ENCODE measurements around the gene TFG. TPM values are rescaled to one million over a fixed set of nuclear protein-coding genes. Genes with fewer than 3 reads are reported as not detected.
"Not testable (repeated sequence)": the region's sequence is repeated elsewhere in the genome, so short reads cannot be mapped to it uniquely, and the experiment has no call there.

The TFG gene
- total RNA-seq (2012; rRNA removed) = 87.7 and 114 TPM in 2 replicates

- no peaks in the 10 kb centered on the region for H3K9me3 ChIP-seq (replicated peaks; ENCODE audit: low read length)
- no peaks in the 10 kb centered on the region for H3K27me3 ChIP-seq (ENCODE audit: control insufficient read depth, insufficient read depth, low read length)
- peaks cover 27% of the 10 kb centered on the region for H3K4me1 ChIP-seq (ENCODE audit: control insufficient read depth, insufficient read depth, low read length)
- H3K4me3 ChIP-seq (ENCODE audit: low read length) = peak within 1 kb of the TSS; percentile 80
- H3K4me2 ChIP-seq (ENCODE audit: low read length) = peak within 1 kb of the TSS; percentile 89
- H3K36me3 ChIP-seq (ENCODE audit: insufficient read depth, low read length) = peaks cover 17% of the 10 kb centered on the region
- H3K9ac ChIP-seq (ENCODE audit: low read depth, low read length) = peak within 1 kb of the TSS; percentile 89
These were observed at the start of gene TFG for GRCh38 chr3:100708989-100709841. TFG (plus strand) TSS chr3:100709494; CDS start chr3:100713686, 4,192 bp downstream.

DNA sequence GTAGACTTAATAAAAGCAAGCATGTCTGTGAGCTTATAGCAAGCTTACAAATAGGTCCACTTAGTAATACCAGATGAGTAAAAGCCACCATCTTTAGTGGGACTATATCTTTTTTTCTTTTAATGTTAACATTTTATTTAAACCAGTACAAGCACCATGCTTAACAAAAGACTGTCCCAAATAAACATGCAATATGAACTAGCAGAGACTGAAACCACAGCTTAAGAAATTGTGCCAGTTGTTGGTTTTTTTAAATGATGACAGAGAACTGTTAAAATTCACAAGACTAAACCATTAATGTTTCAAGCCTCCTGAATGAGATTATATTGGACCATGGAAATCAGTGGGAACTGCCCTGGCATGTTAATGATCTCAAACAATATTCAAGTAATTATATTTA lies 48.0 kb upstream of the TFG start:
- peaks cover 10% of the 10 kb centered on the region for H3K27me3 ChIP-seq (ENCODE audit: control insufficient read depth, insufficient read depth, low read length)
- H3K36me3 ChIP-seq (ENCODE audit: insufficient read depth, low read length); H3K4me1 ChIP-seq (ENCODE audit: control insufficient read depth, insufficient read depth, low read length); H3K9me3 ChIP-seq (replicated peaks; ENCODE audit: low read length); H3K9ac ChIP-seq (ENCODE audit: low read depth, low read length); H3K4me2 ChIP-seq (ENCODE audit: low read length); H3K4me3 ChIP-seq (ENCODE audit: low read length): not testable (repeated sequence)

DNA sequence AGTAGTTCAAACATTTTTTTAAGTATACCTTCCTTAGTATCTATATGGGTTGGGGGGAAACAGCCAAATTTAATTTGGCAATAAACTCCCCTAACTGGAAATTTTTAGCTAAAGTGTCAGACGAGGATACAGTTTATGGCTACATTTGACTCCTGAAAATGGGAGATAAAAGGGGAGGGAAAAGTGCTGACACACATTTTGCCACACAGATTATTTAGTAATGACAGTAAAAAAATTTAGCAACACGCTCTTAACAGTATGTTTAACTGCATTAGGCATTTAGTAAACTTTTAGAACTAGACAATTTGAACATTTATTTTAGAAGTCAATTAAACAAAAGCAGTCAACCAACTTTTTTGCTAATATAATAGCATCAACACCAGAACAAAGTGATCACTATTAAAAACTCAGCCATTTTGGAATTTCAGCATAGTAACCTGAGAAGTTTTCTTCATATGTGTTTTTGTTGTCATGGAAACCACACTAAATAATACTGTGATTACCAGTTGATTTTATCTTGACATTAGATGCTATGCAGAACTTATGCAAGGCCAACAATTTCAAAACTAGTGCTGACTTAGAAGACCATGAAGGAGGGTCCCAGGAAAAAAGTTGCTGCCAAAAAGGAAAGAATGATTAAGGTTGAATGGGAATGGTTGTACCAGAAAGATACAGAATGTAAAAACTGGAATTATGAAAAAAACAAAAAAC lies 47.0 kb upstream of the TFG start:
- Histone ChIP-seq H3K27me3 (ENCODE audit: control insufficient read depth, insufficient read depth, low read length) (peaks cover 10% of the 10 kb centered on the region), H3K9ac (ENCODE audit: low read depth, low read length) (no peak overlapping the region)

DNA sequence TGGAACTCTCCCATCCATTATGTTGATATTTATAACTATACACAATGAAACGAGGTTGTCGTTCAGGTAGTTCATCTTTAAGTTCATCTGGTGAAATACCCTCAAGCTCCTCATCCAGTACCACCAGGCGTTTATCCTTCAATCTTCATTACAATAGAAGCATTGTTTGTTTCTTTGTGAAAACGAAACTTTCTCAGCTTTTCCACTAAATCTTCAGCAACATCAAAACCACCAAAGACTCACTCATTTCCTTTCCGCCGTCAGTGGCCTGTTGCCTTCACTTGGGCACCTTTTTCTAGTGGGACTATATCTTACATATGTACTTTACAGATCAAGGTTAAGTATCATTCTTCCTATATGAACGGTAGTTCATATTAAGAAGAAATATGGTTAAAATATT lies 44.1 kb upstream of the TFG start:
- Histone ChIP-seq H3K4me1 (ENCODE audit: control insufficient read depth, insufficient read depth, low read length) (no peaks in the 10 kb centered on the region), H3K9ac (ENCODE audit: low read depth, low read length) (no peak overlapping the region), H3K27me3 (ENCODE audit: control insufficient read depth, insufficient read depth, low read length) (peaks cover 15% of the 10 kb centered on the region), H3K9me3 (replicated peaks; ENCODE audit: low read length) (no peaks in the 10 kb centered on the region), H3K36me3 (ENCODE audit: insufficient read depth, low read length) (no peaks in the 10 kb centered on the region), H3K4me2 (ENCODE audit: low read length) (no peak overlapping the region), H3K4me3 (ENCODE audit: low read length) (no peak overlapping the region)

More for the DNA sequence above, 47.0 kb upstream of the TFG start:
- Histone ChIP-seq H3K9me3 (replicated peaks; ENCODE audit: low read length) (no peaks in the 10 kb centered on the region), H3K4me3 (ENCODE audit: low read length) (no peak overlapping the region), H3K4me2 (ENCODE audit: low read length) (no peak overlapping the region), H3K36me3 (ENCODE audit: insufficient read depth, low read length) (no peaks in the 10 kb centered on the region), H3K4me1 (ENCODE audit: control insufficient read depth, insufficient read depth, low read length) (no peaks in the 10 kb centered on the region)

DNA sequence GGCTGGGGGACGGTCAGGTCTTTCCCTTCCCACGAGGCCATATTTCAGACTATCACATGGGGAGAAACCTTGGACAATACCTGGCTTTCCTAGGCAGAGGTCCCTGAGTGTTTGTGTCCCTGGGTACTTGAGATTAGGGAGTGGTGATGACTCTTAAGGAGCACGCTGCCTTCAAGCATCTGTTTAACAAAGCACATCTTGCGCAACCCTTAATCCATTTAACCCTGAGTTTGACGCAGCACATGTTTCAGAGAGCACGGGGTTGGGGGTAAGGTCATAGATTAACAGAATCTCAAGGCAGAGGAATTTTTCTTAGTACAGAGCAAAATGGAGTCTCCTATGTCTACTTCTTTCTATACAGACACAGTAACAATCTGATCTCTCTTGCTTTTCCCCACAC lies 42.6 kb upstream of the TFG start:
- H3K4me3 ChIP-seq (ENCODE audit: low read length) = not testable (repeated sequence)

DNA sequence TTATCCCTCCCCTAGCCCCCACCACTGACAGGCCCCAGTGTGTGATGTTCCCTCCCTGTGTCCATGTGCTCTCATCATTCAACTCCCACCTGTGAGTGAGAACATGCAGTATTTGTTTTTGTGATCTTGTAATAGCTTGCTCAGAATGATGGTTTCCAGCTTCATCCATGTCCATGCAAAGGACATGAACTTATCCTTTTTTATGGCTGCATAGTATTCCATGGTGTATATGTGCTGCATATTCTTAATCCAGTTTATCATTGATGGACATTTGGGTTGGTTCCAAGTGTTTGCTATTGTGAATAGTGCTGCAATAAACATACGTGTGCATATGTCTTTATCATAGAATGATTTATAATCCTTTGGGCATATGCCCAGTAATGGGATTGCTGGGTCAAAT lies 42.0 kb upstream of the TFG start:
- not testable (repeated sequence) for H3K4me2 ChIP-seq (ENCODE audit: low read length); H3K36me3 ChIP-seq (ENCODE audit: insufficient read depth, low read length); H3K9me3 ChIP-seq (replicated peaks; ENCODE audit: low read length); H3K9ac ChIP-seq (ENCODE audit: low read depth, low read length); H3K4me1 ChIP-seq (ENCODE audit: control insufficient read depth, insufficient read depth, low read length); H3K4me3 ChIP-seq (ENCODE audit: low read length)
- H3K27me3 ChIP-seq (ENCODE audit: control insufficient read depth, insufficient read depth, low read length) = peaks cover 15% of the 10 kb centered on the region

More for the DNA sequence above, 42.6 kb upstream of the TFG start:
- H3K4me2 ChIP-seq (ENCODE audit: low read length); H3K9ac ChIP-seq (ENCODE audit: low read depth, low read length); H3K4me1 ChIP-seq (ENCODE audit: control insufficient read depth, insufficient read depth, low read length); H3K9me3 ChIP-seq (replicated peaks; ENCODE audit: low read length); H3K36me3 ChIP-seq (ENCODE audit: insufficient read depth, low read length): not testable (repeated sequence)
- peaks cover 15% of the 10 kb centered on the region for H3K27me3 ChIP-seq (ENCODE audit: control insufficient read depth, insufficient read depth, low read length)

- H3K4me2 ChIP-seq (ENCODE audit: low read length); H3K9me3 ChIP-seq (replicated peaks; ENCODE audit: low read length); H3K4me1 ChIP-seq (ENCODE audit: control insufficient read depth, insufficient read depth, low read length); H3K36me3 ChIP-seq (ENCODE audit: insufficient read depth, low read length); H3K4me3 ChIP-seq (ENCODE audit: low read length); H3K9ac ChIP-seq (ENCODE audit: low read depth, low read length): not testable (repeated sequence)
- H3K27me3 ChIP-seq (ENCODE audit: control insufficient read depth, insufficient read depth, low read length) = peaks cover 12% of the 10 kb centered on the region
These were observed 38.3 kb upstream of the TFG start for GRCh38 chr3:100670995-100671394.

DNA sequence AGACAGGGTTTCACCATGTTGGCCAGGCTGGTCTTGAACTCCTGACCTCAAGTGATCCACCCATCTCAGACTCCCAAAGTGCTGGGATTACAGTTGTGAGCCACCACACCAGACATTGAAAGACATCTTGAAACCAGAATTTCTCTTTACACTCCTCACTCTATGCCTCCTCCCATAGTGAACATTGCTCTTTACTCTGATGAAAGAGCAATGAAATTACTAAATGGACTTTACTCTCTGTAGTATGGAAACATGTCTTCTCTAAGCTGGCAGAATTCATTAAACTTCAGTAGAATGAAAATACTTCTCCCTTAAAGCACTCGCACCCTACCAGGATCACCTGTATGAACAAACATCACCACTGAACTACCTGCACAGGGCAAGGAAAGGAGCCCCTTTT lies 27.8 kb upstream of the TFG start:
- Histone ChIP-seq H3K27me3 (ENCODE audit: control insufficient read depth, insufficient read depth, low read length) (peaks cover 5% of the 10 kb centered on the region), H3K4me1 (ENCODE audit: control insufficient read depth, insufficient read depth, low read length) (no peaks in the 10 kb centered on the region), H3K9ac (ENCODE audit: low read depth, low read length) (no peak overlapping the region), H3K36me3 (ENCODE audit: insufficient read depth, low read length) (no peaks in the 10 kb centered on the region), H3K4me2 (ENCODE audit: low read length) (no peak overlapping the region), H3K9me3 (replicated peaks; ENCODE audit: low read length) (no peaks in the 10 kb centered on the region), H3K4me3 (ENCODE audit: low read length) (no peak overlapping the region)

GRCh38 chr3:100682056-100682853 lies 27.0 kb upstream of the TFG start:
- Histone ChIP-seq H3K27me3 (ENCODE audit: control insufficient read depth, insufficient read depth, low read length) (peaks cover 5% of the 10 kb centered on the region), H3K9ac (ENCODE audit: low read depth, low read length) (no peak overlapping the region), H3K4me3 (ENCODE audit: low read length) (no peak overlapping the region)

DNA sequence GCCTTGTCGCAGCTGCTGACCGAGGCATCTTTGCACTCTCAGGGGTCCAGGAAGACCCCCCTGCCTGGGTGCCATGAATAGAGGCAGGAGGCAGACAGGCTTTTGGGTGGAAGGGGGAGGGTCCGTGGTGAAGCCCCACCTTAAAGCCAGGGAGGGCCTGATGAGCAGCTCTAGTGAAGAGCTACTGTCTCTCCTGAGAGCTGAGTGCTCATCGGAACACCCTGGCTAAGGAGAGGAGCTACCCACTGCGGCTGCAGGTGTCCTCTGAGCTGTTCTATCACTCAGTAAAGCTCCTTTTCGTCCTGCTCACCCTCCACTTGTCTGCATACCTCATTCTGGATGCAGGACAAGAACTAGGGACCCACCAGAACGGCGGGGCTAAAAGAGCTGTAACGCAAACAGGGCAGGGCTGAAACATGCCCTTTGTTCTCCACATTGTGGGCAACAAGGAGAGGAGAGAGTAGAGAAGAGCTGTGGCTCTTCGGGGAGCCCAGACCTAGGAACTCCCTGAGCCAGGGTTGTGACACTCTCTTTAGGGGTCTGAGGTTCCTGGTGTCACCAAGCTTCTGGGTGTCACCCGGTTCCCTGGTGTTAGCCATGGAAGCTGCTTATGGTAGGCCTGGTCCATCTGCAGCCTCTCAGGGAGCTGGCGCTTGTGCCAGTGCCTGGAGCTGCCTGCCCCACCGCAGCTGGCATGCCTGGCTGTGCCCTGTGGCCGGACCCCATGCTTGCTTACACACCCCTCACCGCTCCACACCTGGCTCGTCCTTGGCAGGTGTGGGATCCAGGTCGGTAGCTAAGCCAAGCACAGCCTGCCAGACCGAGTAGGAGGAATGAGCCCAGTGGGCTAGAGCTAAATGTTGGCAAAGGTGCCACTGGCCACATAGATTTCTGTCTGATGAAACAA lies 26.2 kb upstream of the TFG start:
- Histone ChIP-seq H3K27me3 (ENCODE audit: control insufficient read depth, insufficient read depth, low read length) (peaks cover under 1% of the 10 kb centered on the region), H3K36me3 (ENCODE audit: insufficient read depth, low read length) (no peaks in the 10 kb centered on the region), H3K4me3 (ENCODE audit: low read length) (no peak overlapping the region), H3K9me3 (replicated peaks; ENCODE audit: low read length) (no peaks in the 10 kb centered on the region), H3K4me1 (ENCODE audit: control insufficient read depth, insufficient read depth, low read length) (no peaks in the 10 kb centered on the region), H3K9ac (ENCODE audit: low read depth, low read length) (no peak overlapping the region), H3K4me2 (ENCODE audit: low read length) (peak overlapping the region; percentile 11)

More at GRCh38 chr3:100682056-100682853, 27.0 kb upstream of the TFG start:
- Histone ChIP-seq H3K4me2 (ENCODE audit: low read length) (peak overlapping the region; percentile 11), H3K9me3 (replicated peaks; ENCODE audit: low read length) (no peaks in the 10 kb centered on the region), H3K36me3 (ENCODE audit: insufficient read depth, low read length) (no peaks in the 10 kb centered on the region), H3K4me1 (ENCODE audit: control insufficient read depth, insufficient read depth, low read length) (no peaks in the 10 kb centered on the region)

All from skeletal muscle satellite cell (primary cell).